Kidney (tissue), 14 donors: Measurements from ENCODE around the gene C2CD2. TPM values are rescaled to one million over a fixed set of nuclear protein-coding genes. Genes with fewer than 3 reads are reported as not detected.

ENCODE experiments used
- DNase-seq, 5 donors: peaks; one replicate each; pipeline ENCODE4 v3.0.0-alpha.2; 2013 to 2020
- FAIRE-seq: peaks from 2 replicates; lab custom pipeline; 2012; peaks lifted over from hg19 to GRCh38; lab: Jason Lieb, UNC
- H3K27ac ChIP-seq, 2 donors: one replicate each; pipeline ENCODE4 v1.7.0; 2013; ENCODE audit warnings: low read depth in 2 of 2, low read length in 2 of 2, inconsistent platforms in 1 of 2
- H3K27me3 ChIP-seq: one replicate; pipeline ENCODE4 v1.7.1; 2013; ENCODE audit warnings: low read length, inconsistent platforms; ENCODE audit not compliant: control insufficient read depth, insufficient read depth
- H3K36me3 ChIP-seq, 3 donors: one replicate each; pipeline versions ENCODE4 v1.7.0 to v1.7.1; 2013; ENCODE audit warnings: low read length in 3 of 3, control low read depth in 1 of 3, inconsistent platforms in 1 of 3; ENCODE audit not compliant: insufficient read depth in 3 of 3, control insufficient read depth in 2 of 3
- H3K4me1 ChIP-seq, 3 donors: one replicate each; pipeline versions ENCODE4 v1.7.0 to v1.7.1; 2013; ENCODE audit warnings: low read length in 3 of 3, inconsistent platforms in 1 of 3, low read depth in 1 of 3; ENCODE audit not compliant: control insufficient read depth in 2 of 3, insufficient read depth in 2 of 3
- H3K4me3 ChIP-seq, 3 donors: one replicate each; pipeline versions ENCODE4 v1.7.0 to v1.8.1; 2013; ENCODE audit warnings: low read length in 3 of 3, control low read depth in 1 of 3, inconsistent platforms in 1 of 3
- H3K9ac ChIP-seq, 3 donors: one replicate each; pipeline versions ENCODE4 v1.7.0 to v1.7.1; 2013; ENCODE audit warnings: low read length in 3 of 3, control low read depth in 1 of 3, inconsistent platforms in 1 of 3
- H3K9me3 ChIP-seq, 3 donors: one replicate each; pipeline versions ENCODE4 v1.7.0 to v1.7.1; 2013; ENCODE audit warnings: low read length in 3 of 3, control low read depth in 1 of 3, inconsistent platforms in 1 of 3; ENCODE audit not compliant: control insufficient read depth in 2 of 3, insufficient read depth in 1 of 3
- CTCF ChIP-seq: IDR thresholded peaks from 3 replicates; pipeline ENCODE4 v1.5.1; 2012; ENCODE audit warnings: mild to moderate bottlenecking, moderate library complexity, borderline replicate concordance; ENCODE audit not compliant: insufficient read depth; ENCODE audit errors: extremely low read depth
- intact Hi-C: fragments of 100-400 bp; cut with DNase I; formaldehyde crosslinking; loops from one replicate; pipeline ENCODE4 v1.11.1; 2022
- polyA plus RNA-seq: library from polyadenylated mRNA; stranded (reverse); fragments of 350-450 nt; fragmentation: Illumina TruSeq; extraction: RNeasy Lipid Tissue Mini Kit (QIAGEN cat#74804); gene quantifications from one replicate; pipeline ENCODE4 v1.2.3, GENCODE V29; 2014; ENCODE audit warnings: low read depth, low replicate concordance; ENCODE audit not compliant: insufficient read depth
- total RNA-seq: library from RNA; stranded (reverse); fragmentation: NEBNext Ultra II Directional; extraction: Animal tissue kit (Norgen Biotek cat#: 25700); gene quantifications from one replicate; pipeline ENCODE4 v1.2.1, GENCODE V29; 2021
- donor health status: control.
- donor health status: control.
- donor health status: control.
- donor health status: control.
- donor health status: control.
- donor health status: DM: yes; HTN: yes; CAD: no.
- donor health status: Normal renal cell carcinoma (clear cell type).

The C2CD2 gene
- total and polyA plus RNA-seq, 2 donors from 2014 or later = 7.6 to 25.6 TPM

GRCh38 chr21:41902946-41903345 lies 50.9 kb downstream of the C2CD2 start:
- Histone ChIP-seq H3K36me3 (peaks cover 0 to 14% (median 8%) of the 10 kb centered on the region in 3 donors), H3K27me3 (no peaks in the 10 kb centered on the region), H3K27ac (no peak overlapping the region), H3K9me3 (no peaks in the 10 kb centered on the region), H3K9ac (no peak overlapping the region), H3K4me1 (no peaks in the 10 kb centered on the region), H3K4me3 (no peak overlapping the region)
- intact Hi-C loops = no loop called here
- DNase-seq = no peak
- TF ChIP-seq CTCF = no peak
- no peak for FAIRE-seq

- DNase-seq (no peak), FAIRE-seq (no peak)
- Histone ChIP-seq H3K36me3 (peaks cover 0 to 6% (median 5%) of the 10 kb centered on the region in 3 donors), H3K9ac (no peak overlapping the region), H3K4me1 (no peaks in the 10 kb centered on the region), H3K27ac (no peak overlapping the region), H3K9me3 (no peaks in the 10 kb centered on the region), H3K4me3 (no peak overlapping the region), H3K27me3 (no peaks in the 10 kb centered on the region)
- no peak for TF ChIP-seq CTCF
- intact Hi-C loops = no loop called here
Observed at GRCh38 chr21:41901782-41902181, 52.0 kb downstream of the C2CD2 start.

GRCh38 chr21:41901099-41901498 lies 52.7 kb downstream of the C2CD2 start:
- H3K4me3 ChIP-seq = no peak overlapping the region
- no peaks in the 10 kb centered on the region for H3K9me3 ChIP-seq
- intact Hi-C loops = no loop called here
- peaks cover 0 to 6% (median 0%) of the 10 kb centered on the region in 3 donors for H3K36me3 ChIP-seq
- FAIRE-seq (no peak), DNase-seq (no peak)
- TF ChIP-seq CTCF = no peak
- no peak overlapping the region for H3K9ac ChIP-seq
- no peaks in the 10 kb centered on the region for H3K4me1 ChIP-seq
- H3K27ac ChIP-seq = no peak overlapping the region
- no peaks in the 10 kb centered on the region for H3K27me3 ChIP-seq

- DNase-seq (no peak), FAIRE-seq (no peak)
- H3K9ac ChIP-seq = no peak overlapping the region
- no peaks in the 10 kb centered on the region for H3K4me1 ChIP-seq
- H3K27ac ChIP-seq = no peak overlapping the region
- TF ChIP-seq CTCF = no peak
- H3K36me3 ChIP-seq = peaks cover 0 to 6% (median 0%) of the 10 kb centered on the region in 3 donors
- H3K9me3 ChIP-seq = no peaks in the 10 kb centered on the region
- H3K4me3 ChIP-seq = no peak overlapping the region
- intact Hi-C loops = no loop called here
- H3K27me3 ChIP-seq = no peaks in the 10 kb centered on the region
Observed at GRCh38 chr21:41900401-41900800, 53.4 kb downstream of the C2CD2 start.
